Endodermal cell (in vitro differentiated cells): ENCODE results near the gene ZNF513. TPM values are rescaled to one million over a fixed set of nuclear protein-coding genes. Genes with fewer than 3 reads are reported as not detected.

ENCODE experiments used
- DNase-seq: peaks from one replicate; pipeline ENCODE4 v3.0.0-alpha.2; 2017
- H3K27ac ChIP-seq: 2 replicates; pipeline ENCODE4 v1.5.1; 2013; ENCODE audit warnings: mild to moderate bottlenecking, low read depth, low read length, moderate library complexity
- H3K27me3 ChIP-seq: 2 replicates; pipeline ENCODE4 v1.6.1; 2013; ENCODE audit warnings: mild to moderate bottlenecking, low read length, moderate library complexity; ENCODE audit not compliant: insufficient read depth, control insufficient read depth, poor library complexity, severe bottlenecking
- H3K36me3 ChIP-seq: 2 replicates; pipeline ENCODE4 v1.7.0; 2013; ENCODE audit warnings: mild to moderate bottlenecking, low read length, moderate library complexity; ENCODE audit not compliant: control insufficient read depth, insufficient read depth
- H3K4me1 ChIP-seq: one replicate; pipeline ENCODE4 v1.7.0; 2013; ENCODE audit warnings: low read length; ENCODE audit not compliant: control insufficient read depth, insufficient read depth
- H3K4me3 ChIP-seq: 2 replicates; pipeline ENCODE4 v1.5.1; 2013; ENCODE audit warnings: mild to moderate bottlenecking, low read length, moderate library complexity
- H3K9ac ChIP-seq: 2 replicates; pipeline ENCODE4 v1.6.1; 2013; ENCODE audit warnings: mild to moderate bottlenecking, low read length, moderate library complexity; ENCODE audit not compliant: poor library complexity, severe bottlenecking; ENCODE audit errors: extremely low read depth
- H3K9me3 ChIP-seq: 2 replicates; pipeline ENCODE4 v1.6.1; 2013; ENCODE audit warnings: mild to moderate bottlenecking, low read length, moderate library complexity; ENCODE audit not compliant: control insufficient read depth
- H3K27ac Mint-ChIP-seq: 2 replicates; pipeline ENCODE4 v1.8.0; 2020; ENCODE audit warnings: mixed read lengths
- H3K27me3 Mint-ChIP-seq: 2 replicates; pipeline ENCODE4 v1.8.0; 2021; ENCODE audit warnings: mild to moderate bottlenecking, mixed read lengths; ENCODE audit not compliant: insufficient read depth
- H3K36me3 Mint-ChIP-seq: 2 replicates; pipeline ENCODE4 v1.8.0; 2020; ENCODE audit warnings: low read depth, mixed read lengths
- H3K4me1 Mint-ChIP-seq: 2 replicates; pipeline ENCODE4 v1.8.0; 2020; ENCODE audit warnings: mixed read lengths
- H3K4me3 Mint-ChIP-seq: 2 replicates; pipeline ENCODE4 v1.8.0; 2020; ENCODE audit warnings: mild to moderate bottlenecking, moderate library complexity, mixed read lengths
- H3K9me3 Mint-ChIP-seq: 2 replicates; pipeline ENCODE4 v1.8.0; 2020; ENCODE audit warnings: mild to moderate bottlenecking, mixed read lengths
- WGBS, 2 experiments: methylation state at CpG; one replicate each; pipeline versions ENCODE4 v1.1.5 to v1.1.7; 2013; ENCODE audit warnings: missing lambda C conversion rate in 2 of 2, mixed read lengths in 1 of 2; ENCODE audit not compliant: insufficient coverage in 1 of 2, insufficient read length in 1 of 2; 5-methylcytosine and 5-hydroxymethylcytosine counted together
- total RNA-seq, 2 donors: library from RNA; stranded (reverse); fragmentation: NEBNext Ultra II Directional in 1 of 2; extraction: Animal tissue kit (Norgen Biotek cat#: 25700) in 1 of 2; gene quantifications; 2 replicates in 1 of 2; 3 replicates in 1 of 2; pipeline ENCODE4 v1.2.1, GENCODE V29; 2021
- TF ChIP-seq, protein P1 (sequence below): fragments of 200-600 bp; sonication (generic); conservative IDR thresholded peaks from 2 replicates; pipeline ENCODE4 v1.5.0; 2021; ENCODE audit warnings: antibody characterized with exemption, mild to moderate bottlenecking

The ZNF513 gene
- total RNA-seq, 2 donors from 2014 or later = 30.7 to 32.5 TPM

DNA sequence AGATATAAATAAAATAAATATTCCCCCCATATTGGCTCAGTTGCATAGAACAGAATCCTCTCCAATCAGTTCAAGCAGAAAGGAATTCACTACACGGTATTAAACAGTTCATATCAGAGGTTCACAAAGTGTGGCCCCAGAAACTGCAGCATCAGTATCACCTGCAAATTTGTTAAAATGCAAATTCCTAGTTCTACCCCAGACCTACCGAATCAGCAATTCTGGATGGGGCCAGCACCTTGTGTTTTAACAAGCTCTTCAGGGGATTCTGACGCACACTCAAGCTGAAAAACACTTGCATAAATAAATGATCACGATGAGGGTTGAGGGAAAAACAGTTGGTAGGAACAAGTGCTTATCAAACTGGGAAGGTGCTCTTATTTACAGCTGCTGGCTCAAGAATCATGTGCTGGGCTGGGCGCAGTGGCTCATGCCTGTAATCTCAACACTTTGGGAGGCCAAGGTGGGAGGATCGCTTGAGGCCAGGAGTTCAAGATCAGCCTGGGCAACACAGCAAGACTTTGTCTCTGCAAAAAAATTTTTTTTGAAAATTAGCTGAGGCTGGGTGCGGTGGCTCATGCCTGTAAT lies 30.3 kb downstream of the ZNF513 start:
- H3K27me3 Mint-ChIP-seq = no peaks in the 10 kb centered on the region
- no peak overlapping the region for H3K4me3 Mint-ChIP-seq
- Histone ChIP-seq H3K9ac (no peak overlapping the region), H3K9me3 (no peaks in the 10 kb centered on the region), H3K4me3 (no peak overlapping the region), H3K36me3 (no peaks in the 10 kb centered on the region), H3K27me3 (no peaks in the 10 kb centered on the region), H3K4me1 (no peaks in the 10 kb centered on the region), H3K27ac (no peak overlapping the region)
- H3K4me1 Mint-ChIP-seq = peaks cover 12% of the 10 kb centered on the region
- peaks cover 17% of the 10 kb centered on the region for H3K36me3 Mint-ChIP-seq
- 94 to 97% methylated on average over 7 of the region's 7 CpGs for WGBS, 2 experiments
- no peaks in the 10 kb centered on the region for H3K9me3 Mint-ChIP-seq
- H3K27ac Mint-ChIP-seq = no peak overlapping the region
- TF ChIP-seq, protein P1, sequence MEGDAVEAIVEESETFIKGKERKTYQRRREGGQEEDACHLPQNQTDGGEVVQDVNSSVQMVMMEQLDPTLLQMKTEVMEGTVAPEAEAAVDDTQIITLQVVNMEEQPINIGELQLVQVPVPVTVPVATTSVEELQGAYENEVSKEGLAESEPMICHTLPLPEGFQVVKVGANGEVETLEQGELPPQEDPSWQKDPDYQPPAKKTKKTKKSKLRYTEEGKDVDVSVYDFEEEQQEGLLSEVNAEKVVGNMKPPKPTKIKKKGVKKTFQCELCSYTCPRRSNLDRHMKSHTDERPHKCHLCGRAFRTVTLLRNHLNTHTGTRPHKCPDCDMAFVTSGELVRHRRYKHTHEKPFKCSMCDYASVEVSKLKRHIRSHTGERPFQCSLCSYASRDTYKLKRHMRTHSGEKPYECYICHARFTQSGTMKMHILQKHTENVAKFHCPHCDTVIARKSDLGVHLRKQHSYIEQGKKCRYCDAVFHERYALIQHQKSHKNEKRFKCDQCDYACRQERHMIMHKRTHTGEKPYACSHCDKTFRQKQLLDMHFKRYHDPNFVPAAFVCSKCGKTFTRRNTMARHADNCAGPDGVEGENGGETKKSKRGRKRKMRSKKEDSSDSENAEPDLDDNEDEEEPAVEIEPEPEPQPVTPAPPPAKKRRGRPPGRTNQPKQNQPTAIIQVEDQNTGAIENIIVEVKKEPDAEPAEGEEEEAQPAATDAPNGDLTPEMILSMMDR = no peak
- DNase-seq = no peak

DNA sequence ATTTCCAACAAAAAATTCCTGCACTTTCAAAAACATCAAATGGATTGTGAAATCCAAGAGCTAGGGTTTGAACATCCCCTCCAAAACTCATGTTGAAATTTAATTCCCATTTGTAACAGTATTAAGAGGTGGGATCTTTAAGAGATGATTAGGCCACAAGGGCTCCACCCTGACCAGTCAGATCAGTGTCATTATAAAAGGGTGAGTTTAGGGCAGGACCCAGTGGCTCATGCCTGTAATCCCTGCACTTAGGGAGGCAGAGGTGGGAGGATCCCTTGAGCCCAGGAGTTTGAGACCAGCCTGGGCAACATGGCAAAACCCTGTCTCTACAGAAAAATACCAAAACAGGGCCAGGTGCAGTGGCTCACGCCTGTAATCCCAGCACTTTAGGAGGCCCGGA lies 32.9 kb downstream of the ZNF513 start:
- WGBS, 2 experiments = 90 to 95% methylated on average over 2 of the region's 2 CpGs
- peaks cover 10% of the 10 kb centered on the region for H3K36me3 ChIP-seq
- no peak overlapping the region for H3K4me3 Mint-ChIP-seq
- no peak overlapping the region for H3K27ac Mint-ChIP-seq
- no peaks in the 10 kb centered on the region for H3K9me3 ChIP-seq
- no peak overlapping the region for H3K4me3 ChIP-seq
- no peaks in the 10 kb centered on the region for H3K9me3 Mint-ChIP-seq
- H3K36me3 Mint-ChIP-seq = peaks cover 25% of the 10 kb centered on the region
- no peaks in the 10 kb centered on the region for H3K4me1 ChIP-seq
- H3K27me3 ChIP-seq = no peaks in the 10 kb centered on the region
- DNase-seq = no peak
- peaks cover under 1% of the 10 kb centered on the region for H3K4me1 Mint-ChIP-seq
- TF ChIP-seq, protein P1 = no peak
- H3K27me3 Mint-ChIP-seq = no peaks in the 10 kb centered on the region
- H3K9ac ChIP-seq = no peak overlapping the region
- H3K27ac ChIP-seq = no peak overlapping the region

DNA sequence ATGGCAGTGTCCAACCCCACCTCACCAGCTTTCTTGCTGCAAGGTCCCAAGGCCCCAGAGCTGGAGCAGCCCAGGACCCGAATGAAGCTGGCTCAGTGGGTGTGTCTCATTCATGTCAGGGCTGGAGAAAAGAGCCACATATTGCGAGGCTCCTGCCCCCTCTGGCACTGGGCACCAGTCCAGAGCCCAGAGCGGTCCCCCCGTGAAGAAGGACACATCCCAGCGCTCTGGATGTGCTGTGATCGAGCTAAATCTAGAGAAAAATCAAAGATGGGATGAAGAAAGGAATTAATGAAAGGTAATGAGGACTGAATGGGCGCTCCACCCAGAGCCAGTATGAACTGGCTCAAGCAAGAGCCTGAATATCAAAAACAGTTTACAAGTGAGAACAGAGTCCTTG lies 44.4 kb downstream of the ZNF513 start:
- H3K27me3 Mint-ChIP-seq = no peaks in the 10 kb centered on the region
- H3K4me3 ChIP-seq = no peak overlapping the region
- H3K9me3 ChIP-seq = no peaks in the 10 kb centered on the region
- peaks cover 83% of the 10 kb centered on the region for H3K36me3 ChIP-seq
- DNase-seq = no peak
- TF ChIP-seq, protein P1 = no peak
- H3K4me3 Mint-ChIP-seq = no peak overlapping the region
- no peak overlapping the region for H3K27ac ChIP-seq
- H3K9ac ChIP-seq = no peak overlapping the region
- no peaks in the 10 kb centered on the region for H3K9me3 Mint-ChIP-seq
- H3K4me1 Mint-ChIP-seq = no peaks in the 10 kb centered on the region
- 96 to 98% methylated on average over 5 to 7 of the region's 7 CpGs for WGBS, 2 experiments
- peaks cover 80% of the 10 kb centered on the region for H3K36me3 Mint-ChIP-seq
- no peaks in the 10 kb centered on the region for H3K4me1 ChIP-seq
- H3K27ac Mint-ChIP-seq = no peak overlapping the region
- H3K27me3 ChIP-seq = no peaks in the 10 kb centered on the region
